GM21447 (cell line): ENCODE results near the gene AADAT.

Source experiments
- ATAC-seq: cut with Tn5 transposase; IDR thresholded peaks from one replicate; pipeline ENCODE4 v1.9.1; 2021; ENCODE audit not compliant: unreplicated experiment

AADAT gene

DNA sequence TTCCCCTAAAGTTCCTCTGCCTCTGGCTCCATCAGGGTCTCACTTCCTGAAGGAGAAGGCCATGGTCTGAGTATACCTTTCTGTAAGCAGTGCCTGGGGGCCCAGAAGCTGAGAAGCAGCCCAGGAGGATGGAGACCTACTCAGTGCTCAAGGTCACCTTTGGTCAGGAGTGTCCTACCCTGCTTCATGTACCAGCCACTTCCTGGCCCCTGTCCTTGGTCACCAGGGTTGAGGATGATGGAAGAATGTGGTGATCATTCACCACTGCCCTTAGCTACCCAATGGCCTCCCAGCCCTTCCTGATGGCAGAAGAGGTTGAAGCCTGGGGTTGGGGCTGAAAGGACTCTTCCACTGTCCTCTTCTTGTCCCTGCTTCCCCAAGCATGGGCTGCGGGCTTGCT lies 54.5 kb downstream of the AADAT start:
- ATAC-seq: no peak

DNA sequence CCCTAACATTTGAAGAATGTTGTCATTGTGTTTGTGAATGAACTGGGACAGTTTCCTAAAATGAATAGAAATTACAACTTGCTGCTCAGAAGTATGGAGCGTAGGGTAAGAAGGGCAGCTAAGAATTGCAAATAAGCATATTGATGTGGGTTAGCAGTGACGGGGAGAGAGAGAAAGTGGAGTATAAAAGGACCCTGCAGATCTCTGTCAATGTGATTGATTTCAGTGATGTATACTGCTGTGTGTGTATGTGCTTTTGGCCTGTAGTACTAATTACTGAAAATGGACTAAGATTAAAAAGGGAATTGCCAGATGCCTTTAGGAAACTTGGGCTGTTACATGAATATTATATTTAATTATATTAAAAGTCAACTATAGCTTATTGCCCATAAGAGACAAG lies 55.8 kb downstream of the AADAT start:
- ATAC-seq: no peak

DNA sequence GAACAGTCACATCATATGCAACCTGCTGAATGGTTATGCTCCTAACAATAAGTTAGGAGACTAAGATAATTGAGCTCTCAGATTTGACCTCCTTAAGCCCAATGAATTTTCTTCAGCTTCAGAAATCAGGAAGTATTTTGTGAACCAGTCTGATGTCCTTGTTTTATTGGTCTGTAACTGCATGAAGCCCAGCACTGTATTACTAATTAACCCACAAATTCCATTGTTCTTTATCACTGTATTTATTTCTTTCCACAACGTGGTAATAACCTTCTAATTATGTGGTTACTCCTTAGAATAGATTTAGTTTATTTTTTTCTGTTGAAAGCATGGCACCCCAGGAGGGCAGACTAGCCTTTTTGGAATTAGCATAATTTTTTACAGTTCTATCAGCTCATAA lies 59.6 kb downstream of the AADAT start:
- ATAC-seq: no peak

DNA sequence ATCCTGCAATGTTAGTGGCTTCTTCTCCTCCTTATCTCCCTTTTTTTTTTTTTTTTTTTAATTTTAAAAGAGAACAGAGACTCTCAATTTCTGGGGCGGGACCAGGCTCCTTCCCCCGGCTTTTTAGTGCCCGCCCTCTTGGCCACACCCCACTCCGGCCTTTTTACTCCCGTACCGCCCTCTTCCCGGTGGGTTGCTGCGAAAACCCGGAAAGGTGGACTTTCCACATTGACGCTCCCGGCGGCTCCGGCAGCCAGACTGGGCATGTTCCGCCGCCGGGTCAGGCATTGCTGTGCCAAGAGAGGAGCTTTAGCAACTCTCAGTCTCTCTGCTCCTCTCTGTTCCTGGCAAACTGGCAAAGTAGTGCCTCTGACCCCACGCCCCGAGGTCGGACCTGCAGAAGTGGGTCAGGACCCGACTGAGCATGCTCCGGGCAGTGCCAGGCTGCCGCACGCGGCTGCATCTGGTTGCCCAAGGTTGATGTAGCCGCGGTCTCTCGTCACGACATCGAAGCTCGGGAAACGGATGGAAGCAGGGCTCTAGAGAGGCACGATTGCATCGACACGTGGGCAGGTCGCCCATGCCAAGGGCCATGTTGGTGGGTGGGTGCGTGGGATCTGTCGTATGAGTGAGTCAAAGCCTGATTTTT lies 62.5 kb downstream of the AADAT start:
- ATAC-seq: peak; percentile 86

DNA sequence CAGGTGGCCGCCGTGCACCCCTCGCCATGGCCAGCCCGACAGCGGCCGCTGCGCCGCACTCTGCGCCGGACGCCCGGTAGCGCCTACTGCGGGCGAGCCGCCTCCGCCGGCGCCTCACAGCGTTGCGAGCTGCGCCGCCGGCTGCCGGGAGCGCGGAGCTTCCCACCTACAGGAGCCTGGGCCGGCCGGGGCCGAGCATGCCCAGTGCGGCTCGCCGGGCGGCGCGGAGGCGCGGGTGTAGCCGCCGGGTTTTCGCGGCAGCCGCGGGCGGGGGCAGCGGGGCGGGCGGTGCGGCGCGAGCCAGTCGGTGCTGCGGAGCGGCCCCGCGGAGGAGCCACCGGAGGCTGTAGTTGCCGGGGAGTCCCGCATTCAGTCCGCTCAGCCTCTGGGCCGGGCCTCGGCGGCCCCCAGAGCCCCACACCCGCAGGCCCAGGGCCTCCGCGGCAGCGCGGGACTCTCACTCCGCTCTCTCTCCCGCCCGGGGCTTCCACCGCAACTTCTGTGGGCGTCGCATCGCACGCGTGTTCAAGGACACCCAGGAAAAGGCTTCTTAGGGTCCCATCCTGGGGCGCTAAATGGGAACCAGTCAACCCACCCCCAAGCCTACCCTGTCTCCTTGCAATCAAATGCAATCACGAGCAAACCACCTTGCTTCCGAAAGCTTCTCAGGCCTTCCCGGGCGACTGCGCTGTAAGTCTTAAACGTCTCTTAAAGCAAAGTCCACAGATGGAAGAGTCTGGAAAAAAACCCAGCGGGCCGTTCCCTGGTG lies 63.3 kb downstream of the AADAT start, which contains the start of gene MFAP3L:
Gene MFAP3L (minus strand): TSS at position 143 of the 769 bp plus-strand sequence. CDS start 20,518 bp downstream, outside the sequence.
- ATAC-seq: peak; percentile 83

GRCh38 chr4:170025523-170026252 lies 64.1 kb downstream of the AADAT start:
- no peak for ATAC-seq

DNA sequence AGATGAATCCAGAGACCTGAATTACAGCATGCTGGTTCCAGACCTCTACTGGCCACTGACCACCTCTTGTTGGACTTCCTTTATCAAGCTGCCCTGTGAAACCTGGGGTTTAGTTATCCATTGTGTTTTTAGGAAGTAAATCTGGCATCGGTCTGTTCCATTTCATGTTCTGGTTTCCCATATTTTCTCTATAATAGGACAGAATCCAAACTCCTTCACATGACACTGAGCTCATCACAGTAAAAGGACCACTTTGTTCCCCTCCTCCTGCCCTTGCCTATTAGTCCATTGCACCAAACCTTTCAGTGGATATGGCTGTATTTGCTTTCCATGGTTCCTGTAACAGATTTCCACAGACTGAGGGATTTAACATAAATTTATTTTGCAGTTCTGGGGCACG lies 67.5 kb downstream of the AADAT start:
- no peak for ATAC-seq

GRCh38 chr4:170017252-170017651 lies 72.5 kb downstream of the AADAT start:
- ATAC-seq: no peak

DNA sequence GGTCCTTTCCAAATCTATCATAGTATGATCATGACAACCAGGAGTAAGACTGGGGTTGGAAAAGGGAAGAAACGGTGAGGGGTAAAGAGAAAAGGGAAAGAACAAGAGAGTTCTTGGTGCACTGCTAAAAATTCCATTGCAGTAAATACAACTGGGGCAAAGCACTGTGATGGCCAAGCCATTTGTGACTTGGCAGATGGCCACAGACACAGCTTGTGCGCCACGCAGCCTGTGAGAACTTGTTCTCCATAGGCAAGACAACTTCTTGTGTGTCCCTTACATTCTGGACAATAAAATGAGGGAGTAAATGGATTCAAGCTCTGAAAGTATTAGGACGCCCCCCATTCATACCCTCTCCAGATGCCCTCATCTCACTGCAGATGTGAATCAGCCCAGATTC lies 74.5 kb downstream of the AADAT start:
- no peak for ATAC-seq

DNA sequence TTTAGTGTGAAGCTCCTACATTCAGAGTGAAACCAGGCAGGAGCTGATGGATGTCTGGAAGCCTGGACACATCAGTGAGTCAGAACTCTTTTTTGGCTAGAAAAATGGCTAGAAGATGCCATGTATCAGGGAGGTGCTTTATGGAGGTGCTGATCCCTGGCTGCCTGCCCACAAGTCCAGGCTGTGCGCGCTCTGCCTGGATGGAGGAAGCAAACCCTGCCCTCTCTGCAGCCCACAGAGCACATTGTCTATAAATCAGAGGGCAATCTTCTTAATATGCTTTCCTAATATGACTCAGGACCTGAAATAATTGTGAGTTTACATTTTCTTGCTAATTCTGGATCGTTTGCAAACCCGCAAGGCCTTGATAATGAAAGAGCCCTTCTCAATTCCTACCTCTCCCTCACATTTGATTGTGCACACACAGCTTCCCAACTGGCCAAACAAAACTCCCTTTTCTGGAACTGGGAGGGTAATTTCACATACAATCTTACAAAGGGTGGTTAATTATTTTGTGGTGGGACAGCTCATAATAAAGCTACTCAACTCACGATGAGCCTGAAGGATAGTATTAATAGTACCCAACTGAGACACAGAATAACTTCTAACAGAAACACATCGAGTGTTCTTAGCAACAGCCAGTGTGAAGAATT lies 75.3 kb downstream of the AADAT start:
- no peak for ATAC-seq

GRCh38 chr4:170012629-170012958 lies 77.2 kb downstream of the AADAT start:
- no peak for ATAC-seq

DNA sequence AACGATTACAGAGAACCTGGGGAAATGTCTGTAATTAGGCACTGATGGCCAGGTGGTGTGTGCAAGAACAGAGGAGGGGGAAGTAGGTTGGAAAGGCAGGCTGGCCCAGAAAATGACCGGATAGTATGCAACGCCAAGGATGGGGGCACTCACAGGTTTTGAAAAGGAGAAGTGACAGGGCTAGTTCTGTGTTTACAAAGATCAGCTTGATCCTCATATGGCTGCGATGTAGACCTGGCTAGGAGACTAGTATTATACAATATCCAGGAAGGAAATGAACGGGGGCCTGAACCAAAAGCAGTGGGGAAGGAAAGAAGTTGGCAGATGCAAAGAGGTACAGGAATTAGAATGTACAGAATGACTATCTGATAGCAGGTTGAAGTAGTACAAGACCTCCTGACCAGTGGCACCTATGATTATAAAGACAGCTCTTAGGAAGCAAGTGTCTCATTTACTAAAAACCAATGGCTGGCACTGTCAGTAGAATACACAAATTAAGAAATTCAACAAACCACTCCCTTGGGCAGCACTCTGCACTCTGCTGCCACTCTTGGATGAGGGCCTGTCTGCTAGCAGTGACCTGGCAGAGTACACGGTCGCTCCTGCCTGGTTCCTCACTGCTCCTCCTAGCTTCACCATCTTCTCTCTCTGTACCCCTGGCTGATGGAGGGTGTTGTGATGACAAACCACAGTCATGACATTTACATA lies 77.7 kb downstream of the AADAT start:
- ATAC-seq: no peak
